GM18526 (cell line): ENCODE data around the gene BFSP1.

Source experiments
- POLR2A ChIP-seq: IDR thresholded peaks from 3 replicates; pipeline ENCODE4 v1.6.1; 2011; ENCODE audit not compliant: insufficient read length; ENCODE audit errors: extremely low read depth

Gene BFSP1

GRCh38 chr20:17446171-17446570, 85.0 kb downstream of the BFSP1 start:
- TF ChIP-seq POLR2A, result no peak

GRCh38 chr20:17445543-17445942, 85.6 kb downstream of the BFSP1 start:
- TF ChIP-seq POLR2A, result no peak

DNA sequence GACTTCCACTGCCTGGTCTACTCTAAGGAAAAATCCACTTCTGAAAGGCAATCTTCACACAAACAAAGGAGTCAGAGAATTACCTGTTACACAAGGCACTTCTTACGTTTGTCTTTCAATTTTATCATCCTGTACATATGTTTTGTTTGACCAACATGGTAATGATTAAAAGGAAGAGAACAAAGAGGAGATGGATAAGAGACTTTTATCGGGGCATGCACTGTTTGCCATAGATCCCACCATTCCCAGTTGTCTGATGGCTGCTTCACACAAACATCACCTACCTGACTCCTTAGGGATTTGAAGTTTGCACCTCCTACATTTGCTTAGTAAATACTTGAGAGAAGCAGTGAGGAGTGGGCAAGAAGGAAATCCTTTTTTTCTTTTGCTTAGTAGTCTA, 87.1 kb downstream of the BFSP1 start:
- TF ChIP-seq POLR2A, result no peak
